Adrenal gland (tissue), 12 donors: ENCODE results near the gene CCDC78. TPM values are rescaled to one million over a fixed set of nuclear protein-coding genes. Genes with fewer than 3 reads are reported as not detected.

ENCODE experiments used
- DNase-seq, 7 donors: peaks; one replicate each; pipeline ENCODE4 v3.0.0-alpha.2; 2019 to 2020
- H3K27ac ChIP-seq, 5 donors: fragments of 200-600 bp; sonication (generic) in 4 of 5; 1 replicate in 3 of 5; 2 replicates in 2 of 5; pipeline versions ENCODE4 v1.5.1 to v1.8.0; 2016 to 2020; ENCODE audit warnings: mild to moderate bottlenecking in 1 of 5
- H3K27me3 ChIP-seq: fragments of 200-600 bp; 2 replicates; pipeline ENCODE4 v1.8.0; 2021
- H3K36me3 ChIP-seq, 2 donors: fragments of 200-600 bp; replicated peaks in 1 of 2; 1 replicate in 1 of 2; 2 replicates in 1 of 2; pipeline versions ENCODE4 v1.5.1 to v1.8.0; 2018 to 2022
- H3K4me1 ChIP-seq, 2 donors: fragments of 200-600 bp; replicated peaks in 1 of 2; 1 replicate in 1 of 2; 2 replicates in 1 of 2; pipeline versions ENCODE4 v1.5.1 to v1.8.0; 2018 to 2021
- H3K4me3 ChIP-seq, 4 donors: fragments of 200-600 bp; sonication (generic) in 3 of 4; one replicate each; pipeline ENCODE4 v1.5.1; 2016 to 2018
- H3K9me3 ChIP-seq, 3 donors: fragments of 200-600 bp; sonication (generic) in 1 of 3; replicated peaks in 1 of 3; 1 replicate in 2 of 3; 2 replicates in 1 of 3; pipeline versions ENCODE4 v1.5.1 to v1.8.0; 2016 to 2021
- POLR2A ChIP-seq, 2 donors: fragments of 450-650 bp; IDR thresholded peaks; one replicate each; pipeline ENCODE4 v1.6.1; 2017; ENCODE audit warnings: antibody characterized with exemption in 2 of 2, mild to moderate bottlenecking in 2 of 2, moderate library complexity in 1 of 2
- WGBS, 4 donors: extraction: QIAGEN DNeasy Blood & Tissue Kit in 2 of 4; methylation state at CpG; one replicate each; pipeline versions ENCODE4 v1.1.5 to v1.1.7; 2013 to 2017; 5-methylcytosine and 5-hydroxymethylcytosine counted together
- intact Hi-C, 2 donors: fragments of 100-400 bp; cut with DNase I; formaldehyde crosslinking; loops; one replicate each; pipeline versions ENCODE4 v1.14.1 to v1.15.0; 2022 to 2023
- polyA plus RNA-seq, 3 donors: library from polyadenylated mRNA; stranded (reverse); fragments of 200-250 nt in 2 of 3; fragments of 350-450 nt in 1 of 3; fragmentation: Illumina TruSeq in 1 of 3; extraction: RNeasy Lipid Tissue Mini Kit (QIAGEN cat#74804) in 1 of 3; gene quantifications; one replicate each; pipeline ENCODE4 v1.2.3, GENCODE V29; 2013 to 2014
- total RNA-seq, 9 donors: library from RNA; depleted of rRNA in 4 of 9; stranded (reverse); fragments of >200 nt in 4 of 9; fragments of 120-200 nt in 1 of 9; fragmentation: NEBNext Ultra II Directional in 1 of 9; extraction: Animal tissue kit (Norgen Biotek cat#: 25700) in 1 of 9; gene quantifications; one replicate each; pipeline versions ENCODE4 v1.1.0 to v1.2.4, GENCODE V29; 2013 to 2023
- TF ChIP-seq, protein P1 (sequence below), 6 experiments: fragments of 450-650 bp in 4 of 6; fragments of 200-600 bp in 2 of 6; sonication (generic) in 1 of 6; IDR thresholded peaks; 1 replicate in 5 of 6; 2 replicates in 1 of 6; pipeline versions ENCODE4 v1.5.1 to v1.8.0; 2016 to 2021; ENCODE audit warnings: antibody characterized with exemption in 6 of 6, mild to moderate bottlenecking in 2 of 6, moderate library complexity in 1 of 6
- donor health status: healthy with polysubstance abuse.
- donor health status: Bipolar disorder and iron deficiency.
- donor health status: DM: yes; HTN: yes; CAD: no.
- donor health status: DM: no; HTN: no; CAD: no.
- donor health status: DM: no; HTN: no; CAD: no.
- donor health status: DM: yes; HTN: yes; CAD: no.

CCDC78 gene
- total and polyA plus RNA-seq, 12 donors, result 0.17 to 49.9 (median 0.85) TPM; not detected in 2

DNA sequence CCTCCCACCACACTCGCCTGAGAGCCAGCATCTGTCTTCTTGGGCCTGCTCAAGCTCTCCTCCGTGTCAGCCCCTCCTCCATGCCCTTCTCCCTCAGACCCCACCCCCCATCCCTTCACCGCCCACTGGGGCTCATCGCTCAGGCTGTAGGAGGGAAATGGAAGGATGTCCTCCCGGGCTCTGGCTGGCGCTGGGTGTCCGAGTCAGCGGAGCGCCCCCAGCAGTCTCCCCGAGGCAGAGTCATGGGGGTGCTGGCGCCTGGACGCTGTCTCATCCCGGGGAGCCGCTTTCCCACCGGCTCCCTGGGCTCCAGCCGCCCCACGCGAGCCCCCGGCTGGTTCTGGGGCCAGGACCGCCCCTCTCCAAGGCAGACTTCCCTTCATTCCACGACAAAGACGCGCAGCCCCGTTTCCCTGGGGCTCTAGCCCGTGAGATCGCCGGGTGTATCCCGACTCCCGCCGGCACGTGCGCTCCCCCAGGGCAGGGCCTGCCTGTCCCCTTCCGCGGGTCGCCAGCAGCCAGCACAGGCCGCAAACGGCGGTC lies 5.7 kb downstream of the CCDC78 start:
- intact Hi-C loops, result no loop called here
- no peaks in the 10 kb centered on the region for H3K9me3 ChIP-seq
- no peaks in the 10 kb centered on the region for H3K36me3 ChIP-seq
- peak in 5 of 7 donors; percentile 44 to 74 (median 62) for DNase-seq
- no peaks in the 10 kb centered on the region for H3K27me3 ChIP-seq
- WGBS, 4 donors, result 0% methylated on average over 2 to 38 of the region's 38 CpGs
- TF ChIP-seq, protein P1, sequence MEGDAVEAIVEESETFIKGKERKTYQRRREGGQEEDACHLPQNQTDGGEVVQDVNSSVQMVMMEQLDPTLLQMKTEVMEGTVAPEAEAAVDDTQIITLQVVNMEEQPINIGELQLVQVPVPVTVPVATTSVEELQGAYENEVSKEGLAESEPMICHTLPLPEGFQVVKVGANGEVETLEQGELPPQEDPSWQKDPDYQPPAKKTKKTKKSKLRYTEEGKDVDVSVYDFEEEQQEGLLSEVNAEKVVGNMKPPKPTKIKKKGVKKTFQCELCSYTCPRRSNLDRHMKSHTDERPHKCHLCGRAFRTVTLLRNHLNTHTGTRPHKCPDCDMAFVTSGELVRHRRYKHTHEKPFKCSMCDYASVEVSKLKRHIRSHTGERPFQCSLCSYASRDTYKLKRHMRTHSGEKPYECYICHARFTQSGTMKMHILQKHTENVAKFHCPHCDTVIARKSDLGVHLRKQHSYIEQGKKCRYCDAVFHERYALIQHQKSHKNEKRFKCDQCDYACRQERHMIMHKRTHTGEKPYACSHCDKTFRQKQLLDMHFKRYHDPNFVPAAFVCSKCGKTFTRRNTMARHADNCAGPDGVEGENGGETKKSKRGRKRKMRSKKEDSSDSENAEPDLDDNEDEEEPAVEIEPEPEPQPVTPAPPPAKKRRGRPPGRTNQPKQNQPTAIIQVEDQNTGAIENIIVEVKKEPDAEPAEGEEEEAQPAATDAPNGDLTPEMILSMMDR (IDR thresholded peaks at IDR 0.05), result peak in 1 of 6 experiments; percentile 2
- TF ChIP-seq POLR2A (IDR thresholded peaks at IDR 0.05), result no peak
- H3K4me1 ChIP-seq, result peaks cover 24 to 30% of the 10 kb centered on the region in 2 donors
- peak overlapping the region; percentile 82 to 95 (median 90) for H3K27ac ChIP-seq
- H3K4me3 ChIP-seq, result peak overlapping the region; percentile 35 to 88 (median 62)

DNA sequence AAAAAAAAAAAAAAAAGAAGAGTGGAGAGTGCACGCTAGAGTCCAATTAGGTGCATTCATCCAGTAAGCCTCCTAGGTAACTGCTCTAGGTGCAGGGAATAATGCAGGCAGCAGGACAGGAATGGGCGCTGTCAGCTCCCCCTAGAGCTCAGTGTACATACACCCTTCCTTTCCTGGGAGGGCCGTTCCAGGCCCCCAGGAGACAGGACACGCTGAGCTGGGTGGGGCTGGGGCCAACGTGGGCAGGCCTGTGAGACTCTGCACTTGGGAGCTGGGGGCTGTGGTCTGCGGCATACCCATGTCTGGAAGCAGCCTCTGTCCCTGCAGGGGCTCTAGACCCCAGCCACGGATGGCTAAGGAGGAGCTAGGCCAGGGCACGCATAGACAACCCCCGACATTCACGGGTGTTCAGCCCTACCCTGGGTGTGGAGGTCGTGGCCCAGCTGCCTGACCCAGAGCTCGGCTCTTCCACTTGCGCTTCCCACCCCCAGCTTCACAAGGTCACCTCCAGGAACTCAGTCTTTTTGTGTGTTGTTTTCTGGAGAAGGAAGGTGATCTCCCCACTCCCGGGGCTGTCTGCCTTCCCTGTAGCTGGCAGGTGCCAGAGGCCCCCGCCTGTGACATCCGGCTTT lies 6.3 kb downstream of the CCDC78 start:
- no peaks in the 10 kb centered on the region for H3K36me3 ChIP-seq
- H3K9me3 ChIP-seq, result no peaks in the 10 kb centered on the region
- H3K27ac ChIP-seq, result peak overlapping the region in 4 of 5 donors; percentile 89 to 95 (median 90)
- H3K4me1 ChIP-seq, result peaks cover 24 to 30% of the 10 kb centered on the region in 2 donors
- DNase-seq, result peak in 1 of 7 donors; percentile 59
- 11 to 13% (median 13%) methylated on average over 11 to 16 of the region's 16 CpGs for WGBS, 4 donors
- peak overlapping the region in 2 of 4 donors; percentile 42 to 88 for H3K4me3 ChIP-seq
- intact Hi-C loops, result loop anchor here in 1 of 2 donors (10.0 kb wide), 1 partner anchor 335 kb away; no protein-coding TSS in a partner anchor
- no peak for TF ChIP-seq POLR2A (IDR thresholded peaks at IDR 0.05)
- TF ChIP-seq, protein P1 (IDR thresholded peaks at IDR 0.05), result no peak
- H3K27me3 ChIP-seq, result no peaks in the 10 kb centered on the region

DNA sequence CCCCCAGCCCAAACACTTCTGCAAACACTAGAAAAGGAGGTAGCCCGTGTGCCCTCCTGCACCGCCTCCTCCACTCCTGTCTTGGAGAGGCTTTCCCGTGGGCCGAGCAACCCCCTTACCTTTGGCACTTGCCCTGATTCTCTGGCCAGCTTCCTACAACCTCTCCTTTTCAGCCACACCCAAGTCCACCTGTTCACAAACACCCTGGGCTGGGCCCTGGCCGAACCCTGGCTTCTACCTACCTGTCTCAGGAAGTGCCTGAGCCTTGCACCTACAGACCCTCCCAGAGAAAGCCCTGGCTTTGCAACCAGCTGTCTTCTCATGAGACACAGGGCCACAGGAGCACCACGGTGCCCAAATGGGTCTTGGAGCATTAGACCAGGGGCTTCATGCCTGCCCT lies 7.3 kb downstream of the CCDC78 start:
- peaks cover 29 to 37% of the 10 kb centered on the region in 2 donors for H3K4me1 ChIP-seq
- H3K27ac ChIP-seq, result no peak overlapping the region
- H3K9me3 ChIP-seq, result no peaks in the 10 kb centered on the region
- no peaks in the 10 kb centered on the region for H3K27me3 ChIP-seq
- no peak overlapping the region for H3K4me3 ChIP-seq
- no peak for TF ChIP-seq POLR2A (IDR thresholded peaks at IDR 0.05)
- TF ChIP-seq, protein P1 (IDR thresholded peaks at IDR 0.05), result no peak
- H3K36me3 ChIP-seq, result no peaks in the 10 kb centered on the region
- WGBS, 4 donors, result 71 to 86% (median 81%) methylated on average over 5 to 6 of the region's 6 CpGs
- intact Hi-C loops, result loop anchor here in 1 of 2 donors (10.0 kb wide), 1 partner anchor 336 kb away; no protein-coding TSS in a partner anchor
- DNase-seq, result no peak

DNA sequence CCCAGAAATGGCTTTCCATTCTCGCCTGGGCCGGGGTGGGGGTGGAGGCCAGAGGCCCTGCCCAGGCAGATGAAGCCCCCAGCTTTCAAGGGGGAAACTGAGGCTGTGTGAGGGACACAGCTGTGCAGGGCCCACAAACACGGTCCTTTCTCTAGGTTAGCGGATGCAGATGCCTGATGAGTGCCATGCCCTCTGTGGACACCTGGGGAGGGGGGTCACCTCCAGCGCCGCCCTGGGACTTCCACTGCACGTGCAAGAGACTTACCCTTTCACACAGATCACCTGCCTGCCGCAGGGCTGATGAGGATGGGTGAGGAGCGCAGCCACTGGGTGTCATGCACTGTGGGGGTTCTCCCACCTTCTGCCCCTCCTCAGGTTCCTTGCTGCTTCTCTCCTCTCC lies 7.9 kb downstream of the CCDC78 start:
- H3K27me3 ChIP-seq, result no peaks in the 10 kb centered on the region
- peak in 1 of 7 donors; percentile 61 for DNase-seq
- H3K4me1 ChIP-seq, result peaks cover 29 to 37% of the 10 kb centered on the region in 2 donors
- intact Hi-C loops, result loop anchor here in 1 of 2 donors (10.0 kb wide), 1 partner anchor 336 kb away; no protein-coding TSS in a partner anchor
- no peaks in the 10 kb centered on the region for H3K36me3 ChIP-seq
- WGBS, 4 donors, result 86 to 98% (median 91%) methylated on average over 3 to 9 of the region's 9 CpGs
- no peaks in the 10 kb centered on the region for H3K9me3 ChIP-seq
- no peak for TF ChIP-seq POLR2A (IDR thresholded peaks at IDR 0.05)
- TF ChIP-seq, protein P1 (IDR thresholded peaks at IDR 0.05), result no peak
- H3K27ac ChIP-seq, result no peak overlapping the region
- H3K4me3 ChIP-seq, result no peak overlapping the region
